SK-N-SH treated with all-trans-retinoic acid at 6 μM for 48 hours (cell line): ENCODE data around the gene DYNLT3.

Experiments used
- CSDC2 ChIP-seq: fragments of 250-450 bp; sonication (Bioruptor Pico); IDR thresholded peaks from 2 replicates; pipeline ENCODE4 v1.5.0; 2020; ENCODE audit warnings: mild to moderate bottlenecking, moderate library complexity
- CSRNP3 ChIP-seq: fragments of 250-450 bp; sonication (Bioruptor Pico); IDR thresholded peaks from 2 replicates; pipeline ENCODE4 v1.5.1; 2021; ENCODE audit warnings: mild to moderate bottlenecking, moderate library complexity
- ESRRG ChIP-seq: fragments of 250-450 bp; sonication (Bioruptor Pico); IDR thresholded peaks from 2 replicates; pipeline ENCODE4 v1.6.1; 2021; ENCODE audit warnings: mild to moderate bottlenecking
- ISL1 ChIP-seq: fragments of 250-450 bp; sonication (Bioruptor Pico); IDR thresholded peaks from 2 replicates; pipeline ENCODE4 v2.1.2; 2022; ENCODE audit warnings: mild to moderate bottlenecking, moderate library complexity
- PATZ1 ChIP-seq: fragments of 250-450 bp; sonication (Bioruptor Pico); IDR thresholded peaks from 2 replicates; pipeline ENCODE4 v1.8.0; 2020; ENCODE audit warnings: mild to moderate bottlenecking, moderate library complexity, borderline replicate concordance
- TSHZ2 ChIP-seq: fragments of 250-450 bp; sonication (Bioruptor Pico); IDR thresholded peaks from 2 replicates; pipeline ENCODE4 v1.5.0; 2020; ENCODE audit warnings: mild to moderate bottlenecking, moderate library complexity
- ZFP3 ChIP-seq: fragments of 250-450 bp; sonication (Bioruptor Pico); IDR thresholded peaks from 2 replicates; pipeline ENCODE4 v1.5.0; 2020; ENCODE audit warnings: mild to moderate bottlenecking, moderate library complexity
- ZFP30 ChIP-seq: fragments of 450-650 bp; formaldehyde crosslinking; IDR thresholded peaks from 2 replicates; pipeline ENCODE4 v1.5.0; 2022; ENCODE audit warnings: mild to moderate bottlenecking, moderate library complexity
- ZNF8 ChIP-seq: fragments of 450-650 bp; formaldehyde crosslinking; IDR thresholded peaks from 2 replicates; pipeline ENCODE4 v1.5.0; 2020; ENCODE audit warnings: mild to moderate bottlenecking, moderate library complexity

- TF ChIP-seq ZFP3 (CRISPR knock-in tag) (no peak), ZFP30 (CRISPR knock-in tag) (no peak), CSDC2 (no peak), PATZ1 (CRISPR knock-in tag) (no peak), ESRRG (no peak), ISL1 (CRISPR knock-in tag) (no peak), ZNF8 (no peak), TSHZ2 (CRISPR knock-in tag) (no peak), CSRNP3 (no peak)
These were observed 44.3 kb downstream of the DYNLT3 start for GRCh38 chrX:37803057-37803456.
